ENCODE results near the gene VTI1A.
"Not testable (repeated sequence)": the region's sequence is repeated elsewhere in the genome, so short reads cannot be mapped to it uniquely, and the experiment has no call there.

VTI1A gene

GRCh38 chr10:112843623-112844022 lies 396.6 kb downstream of the VTI1A start:
- no peak for DNase-seq

DNA sequence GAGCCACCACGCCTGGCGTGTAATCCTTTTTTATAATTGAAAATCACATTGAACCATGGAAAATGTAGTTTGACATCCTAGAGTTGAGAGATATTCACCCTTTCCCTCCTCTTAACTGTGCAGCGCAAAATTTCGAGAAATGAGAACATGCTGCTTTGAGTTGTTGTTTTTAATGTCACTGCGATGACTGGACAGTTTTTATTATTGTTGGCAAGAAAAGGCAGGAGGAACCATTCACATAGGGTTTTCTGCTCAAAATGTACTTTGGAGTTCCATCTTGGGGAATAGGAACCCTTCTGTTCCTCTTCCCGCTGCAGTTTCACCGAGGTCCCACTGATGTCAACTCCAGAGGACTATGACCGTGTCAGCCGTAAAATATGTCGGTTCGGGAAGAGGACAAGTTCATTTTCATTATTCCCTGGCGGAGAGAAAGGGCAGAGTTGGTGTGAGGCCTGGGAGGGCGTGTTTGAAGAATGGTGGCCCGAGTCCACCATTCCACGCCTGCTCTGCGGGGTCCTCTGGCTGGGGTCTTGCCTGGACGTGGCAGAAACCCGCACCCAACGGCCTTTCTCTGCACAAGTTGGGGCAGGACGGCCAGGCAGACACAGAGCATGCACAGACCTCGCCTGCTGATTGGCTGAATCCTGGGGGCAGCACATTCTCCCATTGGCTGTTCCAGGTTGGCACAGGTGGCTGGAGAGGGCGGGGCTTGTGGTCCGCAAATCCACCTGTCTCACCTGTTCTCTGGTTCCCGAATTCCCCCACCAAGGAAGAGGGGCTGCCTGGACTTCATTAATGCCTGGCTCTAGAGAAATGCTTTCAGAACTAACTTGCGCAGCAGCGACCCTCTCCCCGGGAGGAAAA lies 397.9 kb downstream of the VTI1A start:
- no peak for DNase-seq

- DNase-seq = no peak
These were observed 400.8 kb downstream of the VTI1A start for GRCh38 chr10:112847778-112848177.

- no peak for DNase-seq
These were observed 401.2 kb downstream of the VTI1A start for GRCh38 chr10:112848228-112848627.

DNA sequence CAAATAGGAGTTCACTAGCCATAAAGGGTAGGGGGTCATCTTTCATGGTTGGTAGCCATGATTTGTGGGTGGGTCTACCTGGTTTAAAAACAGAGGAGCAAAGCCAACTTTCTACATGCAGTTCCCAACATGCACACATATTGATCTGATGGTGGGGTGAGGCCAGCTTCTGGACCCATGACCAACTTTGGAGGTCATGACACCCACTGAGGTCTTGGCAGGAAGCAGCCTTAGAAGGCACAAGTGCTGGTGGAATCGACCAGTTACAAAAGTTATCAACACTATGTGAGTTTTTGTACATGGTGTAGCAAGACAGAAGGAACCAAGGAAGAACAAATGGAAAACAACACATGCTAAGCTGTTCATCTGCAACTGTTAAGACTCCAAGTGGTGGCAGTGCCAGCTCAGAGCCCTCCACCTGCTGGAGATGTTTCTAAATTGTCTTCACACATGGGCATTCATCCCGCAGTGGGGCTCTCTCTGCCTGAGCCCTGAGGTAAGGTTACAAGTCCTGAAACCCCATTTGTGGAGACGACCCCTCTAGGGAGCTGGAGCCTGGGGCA lies 401.9 kb downstream of the VTI1A start:
- DNase-seq = no peak

DNA sequence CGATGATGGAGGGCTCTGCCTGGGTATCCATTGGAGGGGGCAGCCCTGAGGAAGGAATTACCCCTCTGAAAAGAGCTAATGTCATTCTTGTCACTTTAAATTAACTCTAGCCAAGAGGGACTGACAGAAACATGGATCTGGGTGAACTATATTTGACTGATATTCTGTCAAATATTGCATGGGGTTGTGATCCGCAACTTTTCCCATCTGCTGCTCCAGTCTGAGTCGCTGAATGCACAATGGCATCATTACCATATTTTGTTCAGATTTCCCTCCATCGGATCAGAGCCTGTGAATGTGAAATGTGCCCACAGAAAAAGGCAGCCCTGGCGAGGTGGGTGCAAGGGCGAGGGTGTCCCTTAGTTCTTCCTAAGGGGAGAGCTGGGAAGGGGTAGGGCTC lies 402.5 kb downstream of the VTI1A start:
- DNase-seq = no peak

DNA sequence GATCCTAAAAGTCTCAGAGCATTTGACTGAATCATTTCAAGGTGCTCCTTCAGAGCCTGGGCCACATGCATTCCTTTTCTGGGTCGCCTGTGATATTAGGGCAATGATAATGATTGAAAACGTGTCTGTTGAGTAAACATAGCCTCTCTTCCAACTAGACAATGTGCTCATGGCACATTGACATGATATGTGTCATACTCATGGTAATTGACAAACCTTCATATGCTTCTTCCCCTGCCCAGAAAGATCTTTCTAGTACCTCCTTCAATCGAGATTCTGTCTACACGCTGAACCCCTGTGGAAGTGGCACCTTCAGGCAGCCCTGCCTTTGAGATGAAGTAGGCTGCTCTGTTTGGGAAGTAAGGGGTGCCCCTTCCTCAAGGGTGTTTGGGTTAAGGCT lies 404.2 kb downstream of the VTI1A start:
- no peak for DNase-seq

- no peak for DNase-seq
These were observed 404.7 kb downstream of the VTI1A start for GRCh38 chr10:112851588-112852211.

DNA sequence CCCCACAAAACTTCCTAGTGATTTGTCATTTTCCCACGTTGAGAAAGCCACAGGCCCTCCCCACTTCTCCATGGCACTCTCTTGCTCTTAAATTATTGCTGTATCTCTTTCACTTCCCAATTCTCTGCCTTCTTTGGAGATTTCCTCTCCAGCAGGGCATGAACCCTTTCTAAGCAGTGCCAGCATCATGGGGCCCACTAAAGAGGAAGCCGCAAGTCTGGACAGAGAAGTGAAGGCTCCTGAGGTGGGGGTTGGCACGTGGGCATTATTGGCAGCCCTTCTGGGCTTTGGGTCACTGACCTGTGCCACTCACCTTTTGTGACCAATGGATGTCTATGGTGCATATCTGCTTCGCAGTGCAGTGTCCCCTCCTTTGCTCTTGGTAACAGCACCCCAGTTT lies 405.3 kb downstream of the VTI1A start:
- DNase-seq = no peak

DNA sequence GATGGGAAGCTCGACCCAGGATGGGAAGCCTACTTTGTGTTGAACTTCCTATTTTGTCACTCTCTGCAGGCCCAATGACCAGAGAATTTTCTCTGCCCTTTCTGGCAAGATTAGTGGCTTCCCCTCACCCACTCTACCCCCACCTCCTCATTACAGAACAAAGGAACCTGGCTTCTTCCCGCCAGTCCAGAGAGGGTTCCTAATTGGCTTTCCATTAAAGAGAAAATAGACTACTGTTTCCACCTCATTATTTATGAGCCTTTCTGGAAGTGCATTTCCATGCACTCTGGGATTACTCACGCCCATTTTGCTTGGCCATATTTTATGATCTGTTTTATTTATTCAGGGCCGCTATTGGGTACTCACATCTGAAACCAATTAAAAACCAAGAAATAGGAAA lies 408.1 kb downstream of the VTI1A start:
- no peak for DNase-seq

DNA sequence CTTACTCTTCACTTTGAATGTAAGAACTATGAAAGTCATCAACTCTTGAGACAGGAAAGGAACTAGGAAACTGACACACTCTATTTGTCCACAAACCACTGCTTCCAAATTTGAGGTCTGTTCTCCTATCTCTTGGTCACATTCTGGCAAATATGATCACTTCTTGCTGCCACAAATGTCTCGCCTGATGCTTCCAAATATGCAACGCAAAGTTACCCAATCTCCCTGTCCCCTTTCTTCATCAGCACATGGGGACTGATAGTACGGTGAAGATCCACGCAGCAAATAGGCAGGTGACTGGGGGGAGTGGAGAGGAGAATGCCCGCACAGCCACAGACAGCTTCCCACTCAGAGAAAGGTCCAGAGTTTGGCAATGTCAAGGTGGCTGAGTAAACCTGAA lies 410.5 kb downstream of the VTI1A start:
- no peak for DNase-seq

GRCh38 chr10:112858986-112859651 lies 412.1 kb downstream of the VTI1A start:
- no peak for DNase-seq

- no peak for DNase-seq
These were observed 412.8 kb downstream of the VTI1A start for GRCh38 chr10:112859793-112860192.

DNA sequence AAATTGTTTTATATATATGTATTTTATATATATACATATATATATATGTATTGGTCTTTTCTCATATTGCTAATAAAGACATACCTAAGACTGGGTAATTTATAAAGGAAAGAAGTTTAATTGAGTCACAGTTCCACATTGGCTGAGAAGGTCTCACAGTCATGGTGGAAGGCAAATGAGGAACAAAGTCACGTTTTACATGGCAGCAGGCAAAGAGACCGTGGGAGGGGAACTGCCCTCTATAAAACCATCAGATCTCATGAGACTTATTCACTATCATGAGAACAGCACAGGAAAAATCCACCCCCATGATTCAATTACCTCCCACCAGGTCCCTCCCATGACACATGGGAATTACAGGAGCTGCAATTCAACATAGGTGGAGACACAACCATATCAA lies 416.4 kb downstream of the VTI1A start:
- not testable (repeated sequence) for DNase-seq
